Hepatic stellate cell (primary cell): ENCODE data around the gene GALNT3.

Experiments used
- DNase-seq: peaks from one replicate; pipeline ENCODE4 v3.0.0; 2011; ENCODE audit warnings: low spot score

The GALNT3 gene

DNA sequence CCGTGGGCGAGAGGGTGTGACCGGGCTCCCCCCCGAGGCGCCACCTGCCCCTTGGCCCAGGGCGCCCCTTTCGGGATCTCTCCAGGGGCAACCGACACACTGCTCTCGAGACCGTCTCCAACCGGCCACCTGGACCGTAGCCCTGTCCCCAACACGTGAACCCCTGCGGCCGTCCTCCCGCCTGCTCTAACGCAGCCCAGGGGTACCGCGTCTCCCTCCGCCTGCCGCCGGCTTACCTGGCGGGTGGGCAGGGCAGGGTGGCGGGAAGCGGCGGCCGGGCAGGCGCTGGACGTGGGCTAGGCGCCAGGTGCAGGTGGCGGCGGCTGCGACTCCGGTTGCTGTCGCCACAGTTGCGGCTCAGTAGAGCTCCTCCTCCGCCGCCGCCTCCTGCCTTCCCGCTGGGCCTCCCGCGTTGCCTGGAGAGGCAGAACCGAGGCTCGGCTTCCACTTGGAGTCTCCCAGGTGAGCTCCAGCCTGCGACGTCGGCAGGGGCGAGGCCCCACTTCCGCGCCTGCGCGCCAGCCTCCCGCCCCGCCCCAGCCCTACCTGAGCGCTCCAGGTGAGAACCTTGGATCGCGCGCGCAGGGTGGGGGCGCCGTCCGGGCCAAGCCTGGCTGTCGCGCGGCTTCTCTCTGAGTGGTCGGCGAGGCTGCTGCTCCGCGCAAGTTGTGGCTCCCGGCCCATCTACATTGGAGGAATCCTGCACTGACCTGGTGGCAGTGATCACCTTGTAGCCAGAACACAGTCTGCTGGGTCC, at the start of gene GALNT3:
GALNT3 (minus strand) TSS at position 469 of the 757 bp plus-strand sequence. CDS start 23,547 bp downstream, outside the sequence.
- DNase-seq: peak; percentile 22

DNA sequence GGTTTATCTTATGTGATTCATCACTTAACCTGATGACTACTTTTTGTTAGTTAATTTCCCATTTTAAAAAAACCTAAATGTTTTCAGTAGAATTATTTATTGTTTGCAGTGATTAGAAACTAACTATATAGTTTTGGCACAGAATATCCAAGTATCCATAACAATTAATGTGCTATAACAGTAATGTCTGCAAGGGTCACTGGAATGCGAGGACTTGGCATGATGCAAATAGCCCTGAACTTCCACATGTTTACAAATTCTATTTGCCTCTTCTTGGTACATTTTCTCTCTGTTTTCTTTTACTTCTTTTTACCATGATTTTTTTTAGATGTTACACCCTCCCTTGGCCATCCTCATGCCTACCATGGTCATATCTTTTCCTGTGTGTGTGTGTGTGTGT, 49.3 kb upstream of the GALNT3 start:
- no peak for DNase-seq

DNA sequence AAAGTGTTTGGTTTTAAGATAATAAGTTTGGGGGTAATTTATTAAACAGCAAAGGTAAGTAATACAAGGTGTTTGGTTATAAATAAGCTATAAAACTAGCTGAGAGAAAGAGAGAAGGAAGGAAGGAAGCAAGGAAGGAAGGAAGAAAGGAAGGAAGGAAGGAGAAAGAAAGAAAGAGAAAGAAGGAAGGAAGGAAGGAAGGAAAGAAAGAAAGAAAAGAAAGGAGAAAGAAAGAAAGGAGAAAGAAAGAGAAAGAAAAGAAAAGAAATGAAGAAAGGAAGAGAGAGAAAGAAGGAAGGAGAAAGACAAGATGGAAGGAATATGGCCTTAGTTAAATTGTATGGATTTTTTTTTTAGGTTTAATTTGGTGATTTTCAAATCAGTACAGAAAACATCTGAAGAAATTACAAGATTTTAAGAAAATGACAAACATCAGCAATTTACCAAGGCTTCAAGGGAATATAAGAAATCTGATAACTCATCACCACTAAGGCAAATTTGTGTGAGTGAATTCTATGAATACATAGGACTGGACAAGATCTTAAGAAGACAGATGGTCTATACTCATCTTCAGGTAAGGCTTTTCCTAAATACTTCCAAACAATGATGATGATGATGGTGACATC, 46.4 kb upstream of the GALNT3 start:
- no peak for DNase-seq

DNA sequence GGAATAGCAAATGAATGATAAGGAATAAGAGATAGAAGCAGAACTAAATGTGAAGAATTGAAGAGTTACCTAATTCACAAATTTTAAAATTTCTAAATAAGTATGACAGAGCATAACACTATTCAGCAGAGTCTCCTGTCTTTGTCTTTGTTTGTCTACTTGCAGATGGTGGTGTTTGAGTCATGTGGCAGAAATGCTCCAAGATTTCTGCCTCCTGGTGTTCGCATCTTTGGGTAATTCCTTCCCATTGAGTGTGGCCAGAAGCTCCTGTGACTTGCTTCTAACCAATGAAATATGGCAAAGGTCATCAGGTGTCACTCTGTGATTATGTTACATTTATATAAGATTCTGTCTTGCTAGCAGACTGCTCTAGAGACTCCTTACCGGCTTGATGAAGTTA, 45.6 kb upstream of the GALNT3 start:
- DNase-seq: peak; percentile 6

DNA sequence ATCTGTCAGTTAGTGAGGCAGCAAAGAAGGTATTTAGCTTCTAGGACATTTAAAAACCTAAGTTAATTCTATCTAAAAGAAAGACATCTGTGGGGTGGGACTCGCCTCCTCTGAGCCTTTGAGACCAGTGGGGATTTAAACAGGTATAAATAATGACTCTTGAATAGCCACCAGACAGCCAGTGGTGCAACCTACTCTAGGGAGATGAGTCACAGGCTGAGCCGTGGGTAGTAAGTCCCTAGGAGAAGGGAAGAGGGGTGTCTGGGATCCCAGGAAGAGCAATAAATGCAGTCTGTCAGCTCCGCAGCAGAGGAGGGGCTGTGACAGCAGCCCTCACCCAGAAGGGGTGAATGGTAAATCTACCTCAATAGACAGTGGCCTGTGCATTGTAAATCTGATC, 43.1 kb upstream of the GALNT3 start:
- DNase-seq: peak; percentile 9

DNA sequence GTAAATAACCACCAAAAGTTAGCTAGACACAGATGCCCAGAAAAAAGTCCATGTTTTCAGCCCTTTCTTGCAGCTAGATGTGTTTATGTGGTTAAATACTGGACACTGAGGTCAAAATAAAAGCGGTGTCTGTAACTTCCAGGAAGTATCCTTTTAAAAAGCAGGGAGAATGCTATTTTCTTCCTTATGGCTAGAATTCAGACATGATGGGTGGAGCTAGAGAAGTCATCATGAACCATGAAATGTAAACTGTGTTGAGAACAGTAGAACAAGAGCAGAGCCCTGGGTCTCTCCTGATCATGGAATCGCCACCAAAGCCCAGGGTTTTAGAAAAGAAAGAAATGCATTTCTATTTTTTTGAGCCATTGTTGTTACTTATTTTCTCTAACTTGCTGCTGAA, 41.3 kb upstream of the GALNT3 start:
- DNase-seq: no peak

DNA sequence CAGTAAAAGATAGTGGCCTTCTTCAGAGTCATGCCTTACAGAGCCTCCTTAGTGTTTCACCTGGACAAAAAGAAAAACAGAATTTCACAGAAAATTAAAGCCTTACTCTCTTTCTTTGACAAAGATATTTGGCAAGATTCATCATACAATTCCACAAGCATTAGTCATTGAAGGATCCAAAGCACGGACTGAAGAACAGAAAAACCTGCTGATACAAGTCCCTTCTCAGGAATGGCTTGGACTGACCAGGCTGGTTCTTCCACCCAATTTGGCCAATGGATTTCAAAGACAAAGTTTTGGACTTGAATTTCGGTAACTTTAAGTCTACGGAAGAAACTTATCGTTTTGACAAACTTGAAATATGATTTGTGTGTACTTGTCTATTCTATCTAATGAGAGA, 39.1 kb upstream of the GALNT3 start:
- DNase-seq: peak; percentile 18

DNA sequence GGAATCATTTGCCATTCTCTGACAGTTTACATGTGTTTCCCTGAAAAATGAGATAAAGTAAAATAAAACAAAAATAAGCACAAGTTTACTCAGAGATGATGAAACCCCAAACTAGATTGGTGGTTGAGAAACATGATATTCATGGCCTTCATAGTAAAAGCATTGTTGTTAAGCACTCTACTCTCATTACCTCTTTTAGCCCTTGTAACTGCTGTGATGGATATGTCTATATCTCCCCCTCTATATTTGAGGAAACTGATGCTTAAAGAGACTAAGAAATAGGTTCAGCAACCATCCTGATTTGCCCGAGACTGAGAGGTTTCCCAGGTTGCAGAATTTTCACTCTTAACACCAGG, 33.9 kb upstream of the GALNT3 start:
- no peak for DNase-seq

DNA sequence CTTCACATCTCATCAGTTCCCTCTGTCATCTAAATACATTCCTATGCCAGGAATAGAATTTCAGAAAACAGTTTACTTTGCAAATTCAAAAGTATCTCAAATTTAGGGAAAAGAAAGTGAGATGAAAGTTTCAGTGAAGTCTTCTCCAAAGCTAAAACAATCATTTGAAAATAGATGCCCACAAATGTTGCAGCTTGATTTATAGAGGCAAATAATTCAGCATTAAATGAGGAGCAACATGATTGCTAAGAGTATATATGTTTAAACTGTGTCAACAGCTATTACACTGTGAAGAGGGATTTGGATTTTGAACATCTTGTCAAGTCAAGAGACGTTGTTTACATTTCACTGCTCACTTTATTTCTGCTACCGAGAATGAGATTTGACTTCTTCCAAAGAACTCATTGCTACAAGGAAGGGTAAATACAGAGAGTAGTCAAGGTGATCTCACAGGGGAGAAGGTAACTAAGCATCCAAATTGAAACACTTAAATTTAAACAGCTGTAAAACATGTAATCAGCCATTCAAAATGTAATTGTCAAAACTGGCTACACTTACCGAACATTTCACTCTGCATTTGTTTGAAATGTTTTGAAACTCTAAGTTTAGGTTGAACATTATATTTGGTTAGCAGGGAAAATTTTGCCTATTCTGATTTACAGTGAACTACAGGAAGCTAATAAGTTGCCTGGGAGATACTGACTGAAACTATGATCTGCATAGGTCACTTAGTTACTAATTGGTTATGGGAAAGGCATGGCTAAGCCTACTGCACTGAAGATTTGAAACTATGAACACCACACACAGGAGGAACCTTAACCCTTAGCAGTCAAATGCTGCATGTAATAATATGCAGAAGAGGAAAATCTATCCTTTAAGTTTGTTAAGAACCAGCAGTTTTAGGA, 33.2 kb upstream of the GALNT3 start:
- DNase-seq: no peak

DNA sequence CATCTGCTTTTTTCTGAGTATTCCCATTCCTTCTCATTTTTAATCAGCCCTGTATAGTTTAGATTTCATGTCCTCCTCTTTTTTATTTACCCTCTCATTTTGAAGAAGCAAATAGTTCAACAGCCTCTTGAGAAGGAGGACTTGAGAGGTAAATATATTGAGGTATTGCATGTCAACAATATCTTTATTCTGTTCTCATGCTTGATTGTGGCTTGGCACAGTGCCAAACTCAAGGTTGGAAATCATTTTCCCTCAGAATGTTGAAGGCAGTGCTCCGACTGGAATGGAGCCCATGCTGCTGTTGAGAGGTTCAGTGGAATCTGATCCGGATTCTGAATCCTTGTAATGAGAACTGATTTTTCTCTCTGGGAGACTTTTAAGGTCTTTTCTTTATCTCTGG, 31.0 kb upstream of the GALNT3 start:
- no peak for DNase-seq

DNA sequence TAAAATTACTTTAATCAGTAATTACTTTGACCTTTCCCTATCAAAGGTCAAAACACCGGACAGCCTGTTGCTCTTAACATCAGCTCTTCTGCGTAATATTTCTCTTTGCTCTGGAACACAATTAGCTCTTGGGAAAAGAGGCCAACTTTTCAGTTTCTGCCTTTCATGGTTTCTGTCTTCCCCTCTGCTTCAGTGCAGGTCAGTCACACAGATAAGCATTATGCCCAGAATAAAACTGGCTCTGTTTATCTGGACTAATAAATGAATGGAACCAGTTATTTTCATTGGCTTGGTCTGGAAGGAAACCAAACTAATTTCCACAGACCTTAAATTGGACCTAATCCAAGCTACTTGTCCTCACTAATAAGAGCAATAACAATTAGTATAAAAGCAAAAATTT, 26.2 kb upstream of the GALNT3 start:
- no peak for DNase-seq

DNA sequence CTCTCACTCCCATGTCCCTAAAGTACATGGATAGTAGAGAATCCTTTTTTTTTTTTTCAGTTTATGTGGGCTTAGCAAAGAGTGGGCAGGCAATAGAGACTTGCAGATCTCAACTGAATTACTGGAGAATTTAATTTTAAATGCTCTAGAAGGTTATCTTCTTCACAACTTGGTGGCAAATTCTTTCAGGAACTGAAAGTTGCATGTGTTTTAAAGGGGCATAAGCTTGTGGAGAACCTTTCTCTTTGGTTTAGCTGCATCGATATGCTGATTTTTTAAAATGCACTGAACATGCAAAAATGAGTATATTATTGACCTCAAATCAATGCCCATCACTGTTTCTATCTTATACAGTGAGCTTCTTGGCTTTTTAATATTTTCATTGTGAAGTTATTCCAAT, 24.9 kb upstream of the GALNT3 start:
- DNase-seq: no peak

DNA sequence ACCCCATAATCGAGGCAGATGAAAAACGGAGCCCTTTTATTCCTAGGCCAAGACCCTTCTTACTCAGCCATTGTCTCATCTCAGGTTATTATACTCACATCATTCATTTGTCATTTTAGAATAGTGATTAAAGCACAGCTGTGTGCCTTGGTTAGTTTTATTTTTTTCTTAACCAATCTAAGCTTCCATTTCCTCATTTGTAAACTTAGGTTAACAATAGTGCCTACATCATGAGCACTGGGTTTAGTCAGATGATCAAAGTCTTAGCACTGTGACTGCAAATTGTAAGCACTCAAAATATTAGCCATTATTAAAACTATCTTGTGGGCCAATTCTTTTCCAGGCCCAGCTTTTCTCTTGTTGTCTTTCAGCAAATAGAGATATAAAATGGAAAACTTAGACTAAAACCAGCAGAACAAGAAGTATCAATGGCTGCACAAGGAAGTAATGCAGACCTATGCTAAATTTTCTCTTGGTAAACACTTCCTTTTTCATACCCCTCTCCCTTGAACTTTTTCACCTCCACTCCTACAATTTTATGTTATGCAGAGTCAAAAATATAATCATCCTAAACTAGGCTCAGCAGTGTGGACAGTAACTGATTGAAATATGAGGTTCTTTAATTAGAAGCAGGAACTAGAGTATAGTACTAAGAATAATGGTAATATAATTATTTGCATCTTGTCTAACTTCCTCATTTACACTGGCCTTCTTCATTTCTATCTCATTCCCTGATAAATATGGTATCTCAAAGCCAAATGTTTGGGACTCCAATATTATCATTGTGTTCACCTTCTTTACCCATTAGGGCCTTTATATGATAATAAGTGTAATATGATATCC, 21.5 kb upstream of the GALNT3 start:
- DNase-seq: no peak

DNA sequence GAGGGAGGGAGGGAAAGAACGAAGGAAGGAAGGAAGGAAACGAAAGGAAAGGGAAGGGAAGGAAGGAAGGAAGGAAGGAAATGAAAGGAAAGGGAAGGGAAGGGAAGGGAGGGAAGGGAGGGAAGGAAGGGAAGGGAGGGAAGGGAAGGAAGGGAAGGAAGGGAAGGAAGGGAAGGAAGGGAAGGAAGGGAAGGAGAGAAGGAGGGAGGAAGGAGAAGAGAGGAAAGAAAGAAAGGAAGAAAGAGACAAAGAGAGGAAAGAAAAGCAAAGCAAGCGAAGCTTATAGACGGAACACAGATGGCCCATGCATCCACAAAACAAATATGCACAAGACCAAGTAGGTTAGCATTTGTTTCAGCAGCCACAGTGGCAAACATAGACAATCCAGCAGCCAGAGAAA, 20.4 kb upstream of the GALNT3 start:
- DNase-seq: no peak

DNA sequence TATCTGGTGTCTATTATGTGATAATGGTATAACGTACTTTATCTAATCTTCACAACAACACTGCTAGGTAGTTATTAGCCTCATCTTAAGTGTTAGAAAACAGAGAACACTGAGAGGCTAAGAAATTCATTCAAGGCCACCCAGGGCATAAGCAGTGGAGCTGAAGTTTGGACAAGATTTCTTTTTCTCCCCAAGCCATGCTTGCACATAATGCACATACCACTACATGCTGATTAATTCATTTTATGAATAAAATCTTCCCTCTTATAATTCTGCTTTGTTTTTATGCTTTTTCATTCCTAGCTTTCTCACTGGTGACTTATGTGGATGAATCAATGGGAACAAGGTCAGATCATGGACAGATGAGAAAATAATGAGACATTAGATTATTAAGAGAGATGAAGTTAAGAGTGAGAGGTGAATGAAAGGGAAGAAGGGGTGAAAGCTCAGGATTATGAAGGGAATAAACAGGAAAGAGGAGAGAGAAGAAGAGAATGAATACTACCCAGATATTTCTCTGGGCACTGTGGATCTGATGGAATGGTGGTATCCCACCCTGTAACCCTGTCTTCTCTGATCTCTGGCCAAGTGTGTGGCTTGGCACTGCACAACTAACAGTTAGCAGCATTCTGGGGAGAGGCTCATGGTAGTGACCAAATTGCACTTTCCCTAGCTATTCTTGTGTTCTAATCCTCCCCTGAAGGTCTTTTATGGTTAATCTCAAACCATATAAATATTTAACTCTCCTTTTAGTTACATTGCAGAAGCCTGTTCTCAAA, 17.7 kb upstream of the GALNT3 start:
- no peak for DNase-seq

DNA sequence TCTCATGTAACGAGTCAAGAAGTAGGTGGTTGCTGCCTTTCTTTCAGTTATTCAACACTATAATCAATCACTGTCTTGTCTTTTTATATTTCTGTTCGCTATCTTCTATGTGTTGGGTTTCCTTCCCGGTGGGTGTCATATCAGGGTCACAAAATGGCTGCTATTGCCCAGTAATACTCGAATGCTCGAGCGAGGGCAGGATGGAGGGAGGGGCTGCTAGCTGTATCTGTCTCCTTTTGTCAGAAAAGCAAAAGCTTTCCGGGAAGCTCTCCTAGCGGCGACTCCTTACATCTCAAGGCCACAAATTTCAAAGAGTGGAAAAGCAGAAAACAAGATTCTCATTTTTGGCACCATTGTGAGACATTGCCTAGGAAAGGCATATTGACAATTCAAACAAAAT, 16.4 kb upstream of the GALNT3 start:
- no peak for DNase-seq

DNA sequence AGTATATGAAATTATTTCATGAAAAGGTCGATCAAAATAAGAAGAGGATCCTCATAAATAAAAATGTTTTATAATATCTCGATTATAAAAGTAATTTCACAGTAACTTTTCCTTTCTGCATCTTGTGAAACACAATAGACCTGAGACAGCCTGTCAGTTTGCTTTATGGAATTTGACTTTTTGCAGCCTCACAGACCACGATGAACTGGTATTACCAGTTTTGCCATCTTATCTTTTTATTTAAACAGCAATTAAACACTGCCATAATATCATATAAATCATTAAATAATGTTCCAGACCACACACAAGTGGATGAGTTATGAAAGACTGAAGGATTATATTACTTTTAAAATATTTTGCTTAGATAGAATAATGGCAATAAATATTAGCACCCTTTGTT, 10.7 kb upstream of the GALNT3 start:
- no peak for DNase-seq

DNA sequence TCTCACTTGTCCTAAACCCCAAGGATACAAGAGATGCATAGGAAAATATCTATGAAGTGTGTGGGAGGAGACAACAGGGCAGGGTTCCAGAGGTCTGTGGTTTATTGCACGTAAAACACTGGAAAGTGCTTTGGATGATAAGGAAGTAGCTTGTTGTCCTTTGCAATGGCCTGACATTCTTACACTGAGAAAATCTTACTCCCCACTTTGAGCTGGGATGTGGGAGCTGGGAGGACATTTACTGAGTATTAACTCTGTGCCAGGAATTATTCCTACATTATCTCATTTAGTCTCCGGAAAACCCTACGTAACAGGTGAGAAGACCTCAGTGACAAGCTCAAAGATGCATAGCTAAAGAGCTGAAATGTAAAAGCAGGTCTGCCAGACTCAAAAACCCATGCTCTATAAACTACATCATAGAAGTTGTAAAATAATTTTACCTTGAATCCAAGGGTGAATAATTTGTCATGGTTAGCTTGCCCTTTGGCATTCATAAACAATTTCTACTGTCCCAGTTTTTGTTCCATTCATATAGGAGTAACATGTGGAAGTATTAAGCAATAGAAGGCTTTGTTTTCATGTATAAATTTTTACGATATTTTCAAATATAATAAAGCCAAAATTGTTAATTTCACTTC, 9.2 kb upstream of the GALNT3 start:
- DNase-seq: no peak

DNA sequence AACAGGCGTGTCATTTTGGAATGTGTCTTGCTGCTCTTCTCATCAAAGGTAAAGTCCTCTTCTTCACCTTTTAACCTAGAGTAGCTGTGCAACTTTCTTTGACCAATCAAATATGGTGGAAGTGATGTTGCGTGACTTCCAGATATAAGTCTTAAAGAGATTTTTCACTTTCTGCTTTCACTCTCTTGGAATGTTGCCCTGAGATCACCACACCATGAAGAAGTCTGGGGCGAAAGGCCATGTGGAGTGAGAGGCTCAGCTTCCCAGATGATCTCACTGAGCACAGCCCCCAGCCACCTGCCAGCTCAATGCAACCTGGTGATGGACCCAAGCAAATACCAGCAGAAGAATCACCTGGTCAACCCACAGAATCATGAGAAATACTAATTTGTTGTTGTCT, 7.1 kb upstream of the GALNT3 start:
- no peak for DNase-seq

DNA sequence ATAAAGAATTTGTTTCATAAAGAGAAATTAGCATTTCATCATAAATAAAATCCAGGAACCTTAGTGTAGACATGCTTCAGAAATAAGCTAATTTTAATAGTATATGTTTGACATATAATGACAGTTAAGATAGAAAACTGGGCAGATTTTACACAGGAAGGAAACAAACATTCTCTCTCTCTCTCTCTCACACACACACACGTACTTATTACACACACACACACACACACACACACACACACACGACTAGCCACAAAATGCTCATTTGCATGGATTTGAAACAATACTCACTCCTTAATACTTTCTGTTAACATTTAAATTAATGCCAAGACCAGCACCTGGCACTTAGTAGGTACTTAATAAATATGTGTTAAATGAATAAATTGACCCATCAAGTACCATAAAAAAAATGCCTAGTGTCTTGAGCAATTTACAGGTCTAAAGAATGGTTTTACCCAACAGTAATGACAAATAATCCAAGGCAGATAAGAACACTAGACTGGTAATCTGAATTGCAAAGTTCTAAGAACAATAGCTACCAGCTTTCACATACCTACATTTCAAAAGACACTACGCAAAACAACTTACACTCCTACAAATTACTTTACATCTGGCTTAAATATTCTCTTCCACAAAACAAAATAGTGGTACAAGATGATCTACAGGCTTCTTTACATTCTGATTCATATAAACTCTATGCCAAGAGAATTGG, 2.9 kb upstream of the GALNT3 start:
- no peak for DNase-seq
